Large intestine (tissue), 3 donors: Measurements from ENCODE around the gene EXD3. TPM values are rescaled to one million over a fixed set of nuclear protein-coding genes. Genes with fewer than 3 reads are reported as not detected.

Experiments
- DNase-seq, 2 donors: peaks; one replicate each; pipeline versions ENCODE4 v3.0.0 to v3.0.0-alpha.2; 2013
- H3K27ac ChIP-seq: one replicate; pipeline ENCODE4 v1.5.1; 2013; ENCODE audit warnings: low read length
- H3K27me3 ChIP-seq: 2 replicates; pipeline ENCODE4 v1.6.1; 2013; ENCODE audit warnings: low read length; ENCODE audit not compliant: control insufficient read depth, insufficient read depth
- H3K36me3 ChIP-seq: 2 replicates; pipeline ENCODE4 v1.6.1; 2013; ENCODE audit warnings: low read length; ENCODE audit not compliant: control insufficient read depth, insufficient read depth
- H3K4me1 ChIP-seq: one replicate; pipeline ENCODE4 v1.6.1; 2013; ENCODE audit warnings: low read length; ENCODE audit not compliant: control insufficient read depth, insufficient read depth
- H3K4me3 ChIP-seq: one replicate; pipeline ENCODE4 v1.5.1; 2013; ENCODE audit warnings: low read length
- H3K9me3 ChIP-seq: one replicate; pipeline ENCODE4 v1.6.1; 2013; ENCODE audit warnings: mild to moderate bottlenecking, low read depth, low read length, moderate library complexity; ENCODE audit not compliant: control insufficient read depth
- WGBS: methylation state at CpG from one replicate; pipeline ENCODE4 v1.1.5; 2013; ENCODE audit warnings: low lambda C conversion rate; ENCODE audit not compliant: insufficient coverage; 5-methylcytosine and 5-hydroxymethylcytosine counted together
- polyA plus RNA-seq: library from polyadenylated mRNA; unstranded; fragments of 120-200 nt; gene quantifications from one replicate; pipeline ENCODE4 v1.2.1, GENCODE V29; 2013

The EXD3 gene
- polyA plus RNA-seq, 1 donor, result 36.5 TPM

- H3K27ac ChIP-seq, result no peak overlapping the region
- no peak overlapping the region for H3K4me3 ChIP-seq
- peaks cover 12% of the 10 kb centered on the region for H3K36me3 ChIP-seq
- no peaks in the 10 kb centered on the region for H3K27me3 ChIP-seq
- DNase-seq, result no peak
- peaks cover 11% of the 10 kb centered on the region for H3K9me3 ChIP-seq
- no peaks in the 10 kb centered on the region for H3K4me1 ChIP-seq
- no CpG with 5 or more reads among the region's 37 CpGs for WGBS
These were observed 48.7 kb downstream of the EXD3 start for GRCh38 chr9:137374131-137374845.

DNA sequence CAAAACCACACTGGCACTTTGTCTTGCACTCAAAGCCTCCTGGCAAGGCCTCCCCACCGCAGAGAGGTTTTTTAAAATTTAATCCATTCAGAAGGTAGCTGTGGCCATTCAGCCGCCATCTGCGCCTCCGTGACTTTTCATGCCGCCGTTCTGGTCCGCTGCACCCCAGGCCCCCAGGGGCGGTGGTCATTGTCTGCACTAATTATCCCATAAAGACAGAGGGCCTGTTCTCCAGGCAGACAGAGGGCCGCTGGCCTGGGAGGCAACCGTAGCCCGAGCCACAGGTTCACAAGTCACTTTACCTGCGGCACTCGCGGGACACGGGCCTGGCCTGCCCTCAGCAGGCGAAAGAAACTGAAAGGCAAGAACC, 49.4 kb downstream of the EXD3 start:
- no peak for DNase-seq
- H3K4me3 ChIP-seq, result no peak overlapping the region
- no peak overlapping the region for H3K27ac ChIP-seq
- peaks cover 6% of the 10 kb centered on the region for H3K9me3 ChIP-seq
- no peaks in the 10 kb centered on the region for H3K4me1 ChIP-seq
- no peaks in the 10 kb centered on the region for H3K27me3 ChIP-seq
- no CpG with 5 or more reads among the region's 16 CpGs for WGBS
- H3K36me3 ChIP-seq, result peaks cover 12% of the 10 kb centered on the region

GRCh38 chr9:137372693-137373610, 50.0 kb downstream of the EXD3 start:
- no peaks in the 10 kb centered on the region for H3K27me3 ChIP-seq
- peaks cover 13% of the 10 kb centered on the region for H3K36me3 ChIP-seq
- WGBS, result no CpG with 5 or more reads among the region's 37 CpGs
- DNase-seq, result no peak
- H3K4me1 ChIP-seq, result no peaks in the 10 kb centered on the region
- no peak overlapping the region for H3K27ac ChIP-seq
- no peak overlapping the region for H3K4me3 ChIP-seq
- H3K9me3 ChIP-seq, result peaks cover 8% of the 10 kb centered on the region

DNA sequence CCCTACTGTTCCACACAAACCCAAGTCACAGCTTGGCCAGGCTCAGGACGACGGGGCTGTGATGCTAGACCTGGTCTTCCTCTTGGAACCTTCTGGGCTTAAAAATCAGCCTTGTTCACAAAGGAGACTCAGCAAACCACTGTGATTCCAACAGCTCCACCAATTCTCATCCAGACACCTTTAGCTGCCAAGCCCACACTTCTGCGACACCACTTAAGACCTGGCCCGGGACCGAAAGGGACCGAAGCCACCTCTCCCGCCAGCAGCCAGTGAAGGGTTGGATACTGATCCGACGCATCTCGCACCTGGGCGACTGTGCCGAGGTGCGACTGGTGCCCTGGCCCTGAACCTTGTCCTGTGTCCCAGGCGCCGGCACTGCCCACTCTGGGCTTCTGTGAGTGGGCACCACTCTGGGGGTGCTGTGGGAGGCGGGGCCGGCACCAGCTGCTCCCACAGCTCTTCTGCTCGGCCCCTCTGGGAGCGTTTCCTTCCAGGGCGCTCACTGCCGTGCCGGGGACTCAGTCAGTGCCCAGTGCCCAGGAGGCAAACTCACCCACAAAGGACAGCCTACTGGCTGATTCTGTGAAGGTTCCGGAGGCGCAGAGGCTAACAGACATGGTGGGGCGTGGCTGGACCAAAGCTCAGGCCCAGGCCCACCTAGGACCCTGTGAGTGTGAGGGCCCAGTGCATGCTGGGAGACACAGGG, 50.9 kb downstream of the EXD3 start:
- Histone ChIP-seq H3K4me1 (no peaks in the 10 kb centered on the region), H3K36me3 (peaks cover 21% of the 10 kb centered on the region), H3K9me3 (peaks cover 8% of the 10 kb centered on the region), H3K27ac (no peak overlapping the region), H3K27me3 (no peaks in the 10 kb centered on the region), H3K4me3 (no peak overlapping the region)
- no CpG with 5 or more reads among the region's 25 CpGs for WGBS
- no peak for DNase-seq

DNA sequence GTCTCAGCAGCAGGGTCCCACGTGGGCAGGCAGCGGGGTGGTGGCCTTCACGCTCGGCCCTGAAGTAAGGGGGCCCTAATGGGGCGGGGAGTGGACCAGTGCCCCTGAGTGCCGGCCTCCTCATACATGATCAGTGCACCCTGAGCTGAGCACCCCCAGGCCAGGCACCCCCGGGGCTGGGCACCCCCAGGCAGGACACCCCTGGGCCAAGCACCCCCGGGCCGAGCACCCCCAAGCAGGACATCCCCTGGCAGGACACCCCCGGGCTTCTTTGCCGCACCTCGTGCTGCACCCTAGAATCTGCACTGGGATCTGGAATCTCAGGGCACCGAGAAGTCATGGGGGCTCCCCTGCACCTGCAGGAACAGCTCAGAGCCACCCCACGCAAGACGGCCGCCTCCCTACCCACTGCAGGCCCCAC, 51.4 kb downstream of the EXD3 start:
- no peaks in the 10 kb centered on the region for H3K4me1 ChIP-seq
- no peaks in the 10 kb centered on the region for H3K27me3 ChIP-seq
- peaks cover 8% of the 10 kb centered on the region for H3K9me3 ChIP-seq
- H3K36me3 ChIP-seq, result peaks cover 23% of the 10 kb centered on the region
- no peak overlapping the region for H3K27ac ChIP-seq
- no peak for DNase-seq
- WGBS, result no CpG with 5 or more reads among the region's 16 CpGs
- H3K4me3 ChIP-seq, result no peak overlapping the region

- Histone ChIP-seq H3K27ac (no peak overlapping the region), H3K9me3 (peaks cover 8% of the 10 kb centered on the region), H3K27me3 (no peaks in the 10 kb centered on the region), H3K4me1 (no peaks in the 10 kb centered on the region), H3K36me3 (peaks cover 26% of the 10 kb centered on the region), H3K4me3 (no peak overlapping the region)
- DNase-seq, result no peak
- WGBS, result no CpG with 5 or more reads among the region's 52 CpGs
These were observed 52.0 kb downstream of the EXD3 start for GRCh38 chr9:137370865-137371520.

- Histone ChIP-seq H3K36me3 (peaks cover 26% of the 10 kb centered on the region), H3K9me3 (peaks cover 8% of the 10 kb centered on the region), H3K4me1 (no peaks in the 10 kb centered on the region), H3K27ac (no peak overlapping the region), H3K27me3 (no peaks in the 10 kb centered on the region), H3K4me3 (no peak overlapping the region)
- DNase-seq, result no peak
- WGBS, result no CpG with 5 or more reads among the region's 20 CpGs
These were observed 52.8 kb downstream of the EXD3 start for GRCh38 chr9:137369911-137370764.

- Histone ChIP-seq H3K36me3 (peaks cover 23% of the 10 kb centered on the region), H3K27me3 (no peaks in the 10 kb centered on the region), H3K4me3 (no peak overlapping the region), H3K9me3 (peaks cover 7% of the 10 kb centered on the region), H3K27ac (no peak overlapping the region), H3K4me1 (no peaks in the 10 kb centered on the region)
- WGBS, result no CpG with 5 or more reads among the region's 36 CpGs
- DNase-seq, result no peak
These were observed 53.7 kb downstream of the EXD3 start for GRCh38 chr9:137369061-137369787.

GRCh38 chr9:137368431-137369035, 54.4 kb downstream of the EXD3 start:
- H3K36me3 ChIP-seq, result peaks cover 20% of the 10 kb centered on the region
- H3K27ac ChIP-seq, result no peak overlapping the region
- DNase-seq, result no peak
- H3K27me3 ChIP-seq, result no peaks in the 10 kb centered on the region
- H3K4me1 ChIP-seq, result no peaks in the 10 kb centered on the region
- no CpG with 5 or more reads among the region's 51 CpGs for WGBS
- H3K4me3 ChIP-seq, result no peak overlapping the region
- peaks cover 5% of the 10 kb centered on the region for H3K9me3 ChIP-seq
